AG08395 (cell line): ENCODE measurements around the gene GNAS-AS1.

Experiments
- DNase-seq: peaks from one replicate; pipeline ENCODE4 v3.0.0; 2012; ENCODE audit warnings: mixed read lengths, low spot score

Gene GNAS-AS1

DNA sequence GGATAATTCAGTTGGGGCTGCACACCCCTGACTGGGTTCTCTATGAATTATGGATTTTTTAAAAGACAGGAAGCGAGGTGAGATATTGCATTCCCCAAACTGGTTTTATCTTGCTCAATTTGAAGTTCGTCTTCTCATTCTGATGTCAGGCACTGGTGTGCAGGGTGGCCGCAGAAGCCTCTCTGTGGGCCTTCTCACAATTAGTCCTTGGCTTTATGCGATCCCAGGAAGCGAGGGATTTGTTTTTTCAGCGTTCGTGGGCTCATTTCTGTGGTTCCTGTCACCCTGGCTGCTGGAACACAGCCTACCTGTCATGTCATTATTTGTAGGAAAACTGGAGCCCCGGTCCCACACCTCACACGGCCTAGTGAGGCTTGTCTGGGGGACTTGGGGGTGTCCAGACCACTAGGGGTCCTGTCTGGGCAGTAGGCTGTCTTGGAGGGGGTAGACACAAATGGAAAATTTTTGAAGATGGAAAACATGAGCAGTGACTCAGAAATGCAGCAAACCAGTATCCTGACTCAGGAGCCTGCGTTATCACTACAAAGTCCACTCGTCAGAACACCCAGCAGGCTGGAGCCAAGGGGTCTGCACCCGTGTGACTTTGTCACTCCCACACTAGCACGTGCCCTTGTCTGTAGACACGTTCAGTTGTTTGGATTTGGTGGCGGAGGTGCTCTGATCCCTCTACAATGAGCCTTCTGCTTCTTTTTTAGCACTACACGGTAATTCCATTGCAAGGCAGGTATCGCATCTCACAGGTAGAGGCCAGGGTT lies 42.2 kb downstream of the GNAS-AS1 start:
- no peak for DNase-seq

DNA sequence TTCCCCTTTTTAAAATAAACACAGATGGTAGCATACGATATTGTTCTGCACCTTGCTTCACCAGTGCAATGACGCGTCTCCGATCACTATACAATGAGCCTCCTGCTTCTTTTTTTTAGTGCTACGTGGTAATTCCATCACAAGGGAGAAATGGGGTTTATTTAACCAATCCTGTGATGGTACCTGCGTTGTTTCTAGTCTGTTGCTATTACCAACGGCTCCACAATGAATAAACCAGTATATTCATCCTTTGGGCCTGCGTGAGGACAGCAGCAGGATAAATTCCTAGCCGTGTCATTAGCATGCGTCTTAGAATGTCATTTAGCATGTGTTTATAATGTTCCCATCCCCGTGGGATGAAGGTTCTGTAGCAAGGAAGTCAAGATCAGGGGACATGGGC lies 42.9 kb downstream of the GNAS-AS1 start:
- no peak for DNase-seq

DNA sequence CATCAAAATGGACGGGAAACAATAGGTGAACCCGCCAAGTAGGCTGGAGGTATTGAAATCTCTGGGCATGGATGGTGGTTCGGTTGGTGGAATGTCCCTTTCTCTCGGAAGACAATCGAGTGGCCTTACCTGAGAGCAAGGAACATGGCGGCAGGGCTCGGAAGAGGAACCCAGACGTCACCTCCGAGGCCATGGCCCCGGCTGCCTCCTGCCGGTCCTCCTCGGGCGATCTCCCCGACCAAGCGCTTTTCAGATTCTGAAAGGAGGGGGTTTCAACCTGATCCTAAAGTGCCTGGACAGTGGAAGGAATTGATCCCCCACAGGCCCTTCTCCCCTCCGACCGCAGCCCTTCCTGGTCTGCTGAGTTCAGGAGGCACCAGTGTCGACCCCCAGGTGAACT lies 47.2 kb downstream of the GNAS-AS1 start:
- no peak for DNase-seq

DNA sequence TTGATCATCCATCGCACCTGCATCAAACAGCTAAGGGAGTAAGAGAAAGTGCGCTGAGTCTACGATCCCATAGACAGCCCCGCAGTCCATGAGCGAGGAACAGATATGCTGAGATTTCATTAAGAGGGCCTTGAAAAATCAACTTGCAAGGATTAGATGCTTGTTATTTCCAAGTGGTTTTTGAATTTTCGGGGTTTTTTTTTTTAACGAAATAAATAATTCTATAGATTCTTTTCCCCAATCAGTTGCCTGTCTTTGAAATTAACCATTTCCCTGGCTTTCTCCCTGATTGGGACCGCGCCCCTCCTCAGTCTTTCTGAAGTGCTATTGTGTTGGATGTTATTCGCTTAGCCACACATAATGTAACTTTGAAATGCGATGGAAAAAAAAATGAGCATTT lies 48.6 kb downstream of the GNAS-AS1 start:
- DNase-seq: no peak

DNA sequence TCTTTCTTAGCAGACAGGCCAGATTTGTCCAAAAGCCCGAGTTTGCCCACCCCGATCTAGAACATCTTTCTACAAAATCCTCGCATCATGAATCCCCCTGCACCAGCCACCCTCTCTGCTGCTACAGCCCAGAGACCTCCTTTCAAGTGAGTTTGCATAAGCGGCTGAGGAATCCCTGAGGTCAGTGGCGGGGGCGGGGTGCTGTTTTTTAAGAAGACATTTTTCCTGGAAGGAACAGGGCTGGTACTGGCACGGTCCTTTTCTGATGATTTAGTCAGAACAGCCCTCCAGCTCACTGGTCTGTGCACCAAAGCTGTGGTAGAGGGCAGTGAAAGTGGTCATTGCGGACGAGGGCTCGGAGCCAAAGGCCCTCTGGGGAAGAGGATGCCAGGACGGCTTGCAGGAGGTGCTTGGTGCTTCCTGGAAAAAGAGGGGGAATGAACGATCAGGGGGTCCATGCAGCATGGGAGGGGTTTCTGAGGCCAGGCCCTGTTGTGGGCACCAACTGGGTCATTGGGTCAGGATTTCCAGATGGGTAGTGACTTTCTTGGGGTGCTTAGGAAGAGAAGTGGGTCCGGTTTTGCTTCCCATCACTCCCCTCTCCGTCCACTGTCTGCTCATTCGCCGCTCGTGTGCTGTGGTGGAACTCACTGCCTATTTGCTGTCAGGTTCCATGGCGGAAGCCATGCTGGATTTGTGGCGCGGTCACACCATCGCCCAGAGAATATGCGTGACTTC lies 50.4 kb downstream of the GNAS-AS1 start:
- DNase-seq: no peak

DNA sequence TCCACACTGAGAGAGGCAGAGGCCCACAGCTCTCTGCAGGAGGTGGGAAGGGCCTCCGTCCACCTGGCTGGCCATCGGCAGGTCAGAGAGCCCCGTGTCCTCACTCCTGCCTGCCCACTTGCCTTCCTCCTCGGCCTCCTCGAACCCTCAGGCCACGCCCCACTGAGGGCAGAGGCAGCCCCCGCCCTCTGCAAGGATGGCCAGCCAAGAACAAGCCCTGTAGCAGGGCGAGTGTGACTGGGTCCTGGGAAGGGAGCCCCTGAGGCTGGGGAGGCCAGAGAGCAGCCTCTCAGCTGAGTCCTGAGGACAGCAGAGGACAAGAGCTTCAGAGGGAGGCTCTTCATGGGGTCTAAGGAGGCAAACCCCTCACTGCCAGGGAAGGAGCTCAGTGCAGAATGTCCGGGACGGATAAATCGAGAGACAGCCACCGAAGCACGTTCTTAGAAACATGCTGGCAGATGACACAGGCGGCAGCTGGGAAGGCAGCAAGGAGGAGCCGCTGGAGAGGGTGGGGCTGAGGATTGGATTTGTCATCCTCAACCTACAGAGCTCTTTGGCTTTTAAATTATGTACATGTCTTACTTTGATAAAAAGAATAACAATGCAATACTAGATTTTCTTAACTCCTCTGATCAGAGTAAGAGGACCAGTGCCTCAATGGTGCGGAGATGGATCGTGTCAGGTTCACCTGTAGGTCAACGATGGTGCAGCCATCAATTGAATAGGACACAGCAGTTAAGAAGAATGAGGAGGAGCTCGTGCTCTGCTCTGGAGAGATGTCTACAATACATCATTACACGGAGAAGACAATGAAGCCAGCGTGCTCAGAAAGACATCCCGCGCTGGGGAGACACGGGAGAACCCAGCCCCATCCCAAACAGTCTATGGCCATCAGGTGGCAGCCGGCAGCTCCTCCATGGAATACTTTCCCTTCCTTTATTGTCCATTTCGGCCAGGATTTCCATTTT lies 53.0 kb downstream of the GNAS-AS1 start:
- DNase-seq: no peak

DNA sequence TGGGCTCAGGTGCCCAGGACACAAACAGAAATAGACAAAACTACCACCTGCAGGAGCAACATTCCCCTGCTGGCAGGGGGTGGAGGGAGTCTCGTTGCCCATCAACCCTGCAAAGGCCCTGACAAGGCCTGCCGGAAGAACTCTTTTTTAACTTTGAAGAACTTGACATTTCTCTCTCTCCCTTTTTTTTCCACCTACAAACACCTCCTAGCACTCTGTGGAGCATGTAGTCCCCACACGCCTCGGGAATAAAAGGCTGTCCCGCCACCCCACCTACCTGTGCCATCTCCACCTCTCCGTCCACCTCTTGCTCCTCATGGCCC lies 54.8 kb downstream of the GNAS-AS1 start:
- no peak for DNase-seq

DNA sequence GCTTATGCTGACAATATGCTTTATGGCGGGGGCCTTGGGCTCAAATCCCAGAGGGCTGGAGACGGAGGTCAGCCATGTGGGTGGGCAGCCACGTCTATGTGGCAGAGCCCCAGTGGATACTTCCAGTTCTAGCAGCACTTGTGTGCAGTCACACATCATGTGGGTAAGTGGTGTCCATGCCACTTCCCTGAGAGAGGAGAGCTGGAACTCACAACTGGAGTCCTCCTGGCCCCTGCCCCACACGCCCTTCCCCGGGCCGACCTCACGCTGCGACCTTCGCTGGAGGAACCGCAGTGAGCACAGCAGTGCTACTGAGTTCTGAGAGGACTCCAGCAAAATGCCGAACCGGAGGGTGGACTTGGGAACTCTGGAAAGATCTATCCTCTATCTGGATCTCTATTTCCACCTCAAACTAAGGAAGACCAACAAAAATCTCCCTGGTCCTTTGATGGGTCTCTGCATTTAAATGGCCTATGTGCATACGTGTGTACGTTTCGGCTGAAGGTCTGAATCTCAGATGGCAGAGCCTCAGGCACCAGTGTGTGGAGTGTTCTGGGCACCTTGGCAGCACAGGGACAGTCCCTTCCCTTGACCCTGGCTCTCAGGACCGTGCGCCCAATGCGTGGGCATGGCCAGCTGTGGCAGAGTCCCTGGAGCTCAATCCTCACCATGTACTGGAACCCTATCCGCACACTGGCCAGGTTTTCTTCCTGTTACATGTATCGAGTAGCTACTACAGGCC lies 55.4 kb downstream of the GNAS-AS1 start:
- no peak for DNase-seq

DNA sequence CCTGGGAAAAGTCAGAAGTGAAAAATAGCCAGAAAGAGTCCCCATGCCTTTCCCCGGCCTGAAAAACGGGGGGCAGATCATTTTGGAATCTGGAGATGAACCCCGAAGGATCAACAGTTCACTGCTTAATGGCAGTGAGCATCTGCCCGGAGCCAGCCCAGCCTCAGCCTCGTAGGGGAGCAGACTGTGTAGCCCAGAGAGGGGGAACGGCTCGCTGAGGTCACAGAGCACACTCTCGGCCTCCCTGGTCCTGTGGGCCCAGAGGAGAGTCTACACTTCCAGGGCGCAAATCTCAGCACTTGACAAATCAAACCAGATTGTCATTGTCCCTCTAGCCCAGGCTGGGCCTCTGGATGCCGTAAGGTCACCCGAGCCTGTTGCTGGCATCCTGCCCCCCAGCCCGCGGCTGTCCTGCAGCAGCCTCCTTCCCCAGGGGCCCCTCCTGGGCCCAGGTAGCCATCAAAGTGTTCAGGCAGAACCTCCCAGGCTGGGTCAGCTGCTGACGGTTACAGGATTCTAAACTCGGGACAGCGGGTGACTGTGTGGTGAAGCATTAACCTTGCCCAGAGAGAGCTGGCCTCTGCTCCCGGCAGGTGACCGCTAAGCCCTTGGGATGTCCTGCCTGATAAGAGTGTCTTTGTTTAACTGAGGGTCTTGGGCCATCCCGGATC lies 56.1 kb downstream of the GNAS-AS1 start:
- DNase-seq: no peak

DNA sequence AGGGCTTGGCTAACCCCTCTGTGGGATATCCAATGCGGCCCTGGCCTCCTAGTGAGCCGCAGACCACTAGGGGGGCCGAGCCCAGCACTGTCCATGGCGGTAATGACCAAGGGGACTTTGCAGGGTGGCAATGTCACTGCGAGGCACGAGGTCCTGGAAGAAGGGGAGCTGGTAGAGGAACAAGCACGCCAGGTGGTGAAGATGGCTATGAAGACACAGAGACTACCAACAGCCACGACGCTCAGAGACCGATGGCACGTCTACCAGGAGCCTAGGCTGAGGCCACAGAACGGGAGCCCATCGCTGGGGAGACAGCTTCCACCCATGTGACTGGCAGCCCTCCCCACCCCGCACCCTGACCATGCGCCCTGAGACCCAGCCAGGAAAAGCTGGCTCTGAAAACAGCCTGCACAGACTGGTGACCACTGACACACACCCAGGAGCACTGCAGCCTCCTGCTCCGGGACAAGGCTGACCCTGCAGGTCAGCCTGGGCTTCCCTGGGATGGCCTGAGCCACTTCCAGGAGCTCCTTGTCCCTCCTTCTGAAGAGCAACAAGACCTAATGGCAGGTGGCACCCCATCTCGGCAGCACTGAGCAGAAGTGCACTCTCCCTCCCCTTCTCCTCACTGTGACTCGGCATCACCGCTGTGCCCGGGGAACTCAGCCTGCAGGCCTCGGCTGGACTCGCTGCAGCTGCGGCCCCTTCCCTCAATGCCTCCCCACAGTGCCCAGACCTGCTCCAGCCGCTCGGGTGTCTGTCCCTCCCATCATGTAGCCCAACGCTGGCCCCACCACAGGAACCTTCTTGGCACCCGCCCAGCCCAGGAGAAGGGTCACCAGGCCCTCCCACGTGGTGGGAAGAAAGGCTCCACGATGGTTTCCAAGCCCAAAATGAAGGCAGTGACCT lies 56.9 kb downstream of the GNAS-AS1 start:
- DNase-seq: no peak

DNA sequence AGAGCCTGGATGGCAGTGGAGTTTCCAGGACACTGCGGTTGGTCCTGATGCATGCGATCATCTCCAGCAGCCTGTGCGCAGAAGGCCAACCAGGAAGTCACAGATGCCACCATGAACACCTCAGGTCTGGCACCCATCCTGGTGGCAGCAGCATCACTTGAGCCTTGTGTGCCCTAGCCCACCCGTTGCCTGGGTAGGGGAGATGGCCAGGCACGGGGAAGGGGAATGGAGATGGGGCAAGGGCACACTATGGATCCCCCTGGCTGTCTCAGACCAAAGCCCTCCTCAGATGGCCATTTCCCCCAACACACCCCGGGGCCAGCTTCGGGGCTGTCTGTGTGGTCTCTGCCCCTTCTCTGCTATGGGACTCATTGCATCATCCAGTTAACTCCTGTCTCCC lies 58.3 kb downstream of the GNAS-AS1 start:
- no peak for DNase-seq

DNA sequence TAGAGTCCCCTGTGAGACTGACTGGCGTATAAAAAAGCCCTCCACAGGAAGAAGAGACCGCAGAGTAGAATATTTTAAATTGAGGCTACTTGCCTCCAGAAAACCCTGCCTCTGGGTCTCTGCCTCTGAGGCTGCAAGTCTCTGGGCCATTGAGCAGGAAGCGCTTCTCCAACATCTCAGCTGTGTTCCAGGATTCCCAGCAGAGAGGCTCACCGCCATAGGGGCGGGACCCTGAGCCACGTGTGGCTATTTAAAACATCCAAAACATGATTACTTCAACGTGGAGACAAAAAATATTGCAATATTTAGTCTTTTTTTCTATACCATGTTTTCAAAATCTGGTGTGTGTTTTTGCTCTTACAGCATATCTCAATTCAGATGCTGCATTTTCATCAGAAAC lies 59.4 kb downstream of the GNAS-AS1 start:
- DNase-seq: no peak

DNA sequence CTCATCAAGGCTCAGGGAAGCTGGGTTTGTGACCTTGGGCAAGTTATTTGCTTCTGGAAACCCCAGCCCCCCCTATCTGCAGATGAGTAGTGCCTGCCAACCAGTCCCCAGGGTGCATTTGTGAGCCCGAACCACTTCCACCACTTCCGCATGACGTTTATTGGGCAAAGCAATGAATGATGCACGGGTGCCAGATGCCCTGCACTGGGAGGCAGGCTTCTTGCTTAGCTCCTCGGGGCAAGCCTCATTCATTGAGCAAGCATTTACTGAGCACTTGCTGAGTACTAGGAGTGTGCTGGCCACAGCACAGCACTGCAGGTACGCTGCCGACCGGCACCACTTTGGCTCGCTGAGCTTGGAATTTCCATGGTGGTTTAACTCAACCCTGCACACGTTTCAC lies 60.2 kb downstream of the GNAS-AS1 start:
- no peak for DNase-seq

DNA sequence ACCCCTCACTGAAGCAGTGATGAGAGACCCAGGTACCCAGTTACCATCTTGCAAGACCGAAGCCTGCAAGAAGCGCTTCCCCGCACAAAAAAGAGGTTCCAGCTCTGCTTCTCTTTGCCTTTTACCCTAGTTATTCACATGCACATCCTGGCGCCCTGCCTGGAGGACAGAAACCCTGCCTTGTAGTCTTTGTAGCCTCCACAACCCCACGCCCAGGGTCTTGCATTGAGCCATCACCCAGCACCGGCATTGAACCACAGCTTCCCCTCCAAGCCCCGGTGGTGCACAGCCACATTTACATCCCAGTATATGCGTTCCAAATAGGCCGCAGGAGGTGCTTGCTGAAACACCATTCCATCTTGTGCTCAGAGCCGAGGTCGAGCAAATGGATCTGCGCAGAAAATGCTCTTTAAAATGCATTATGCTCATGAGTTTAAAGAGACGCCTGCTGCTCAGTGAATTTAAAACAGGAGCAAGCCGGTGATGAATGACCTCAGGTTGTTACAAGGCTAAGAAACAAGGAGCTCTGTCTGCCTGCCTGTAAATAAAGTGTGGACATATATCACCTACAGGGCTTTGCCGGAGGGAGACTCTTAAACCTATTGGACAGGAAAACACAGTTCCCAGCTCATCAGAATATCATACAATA lies 61.7 kb downstream of the GNAS-AS1 start:
- DNase-seq: no peak

DNA sequence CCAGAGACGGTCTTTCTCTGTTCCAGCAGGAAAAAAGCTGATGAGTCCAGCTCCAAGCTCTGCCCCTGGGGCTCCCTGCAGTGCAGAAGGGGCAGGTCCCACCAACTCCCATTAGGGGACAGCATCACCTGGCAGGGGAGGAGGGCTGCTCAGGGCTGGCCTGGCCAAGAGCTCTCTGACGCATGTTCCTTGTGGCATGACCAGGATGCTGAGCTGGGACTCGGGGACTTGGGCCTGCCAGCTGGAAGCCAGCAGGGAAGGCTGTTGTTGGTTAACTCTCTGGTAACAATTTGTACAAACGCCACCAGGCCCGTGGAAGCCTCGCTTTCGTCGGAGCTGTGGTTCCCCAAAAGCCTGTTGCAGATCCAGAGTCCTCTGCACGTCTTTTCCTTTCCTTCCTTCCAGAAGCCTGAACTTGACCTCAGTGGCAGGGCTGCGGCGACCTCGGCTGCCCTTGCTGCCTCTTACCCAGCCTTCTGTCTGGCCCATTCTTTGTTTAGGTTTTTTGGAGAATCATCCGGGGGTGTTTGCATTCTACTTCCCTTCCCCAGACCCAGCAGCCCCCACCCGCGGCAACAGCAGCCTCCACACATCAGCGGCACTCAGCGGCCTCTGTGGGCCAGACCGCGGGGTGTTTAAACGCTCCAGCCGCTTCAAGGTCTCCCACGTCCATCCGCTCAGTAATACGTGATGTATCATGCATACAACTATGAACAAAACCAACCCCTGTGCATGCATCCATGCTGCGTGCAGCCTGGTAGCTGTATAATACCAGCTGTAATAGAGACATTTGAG lies 63.3 kb downstream of the GNAS-AS1 start:
- no peak for DNase-seq

DNA sequence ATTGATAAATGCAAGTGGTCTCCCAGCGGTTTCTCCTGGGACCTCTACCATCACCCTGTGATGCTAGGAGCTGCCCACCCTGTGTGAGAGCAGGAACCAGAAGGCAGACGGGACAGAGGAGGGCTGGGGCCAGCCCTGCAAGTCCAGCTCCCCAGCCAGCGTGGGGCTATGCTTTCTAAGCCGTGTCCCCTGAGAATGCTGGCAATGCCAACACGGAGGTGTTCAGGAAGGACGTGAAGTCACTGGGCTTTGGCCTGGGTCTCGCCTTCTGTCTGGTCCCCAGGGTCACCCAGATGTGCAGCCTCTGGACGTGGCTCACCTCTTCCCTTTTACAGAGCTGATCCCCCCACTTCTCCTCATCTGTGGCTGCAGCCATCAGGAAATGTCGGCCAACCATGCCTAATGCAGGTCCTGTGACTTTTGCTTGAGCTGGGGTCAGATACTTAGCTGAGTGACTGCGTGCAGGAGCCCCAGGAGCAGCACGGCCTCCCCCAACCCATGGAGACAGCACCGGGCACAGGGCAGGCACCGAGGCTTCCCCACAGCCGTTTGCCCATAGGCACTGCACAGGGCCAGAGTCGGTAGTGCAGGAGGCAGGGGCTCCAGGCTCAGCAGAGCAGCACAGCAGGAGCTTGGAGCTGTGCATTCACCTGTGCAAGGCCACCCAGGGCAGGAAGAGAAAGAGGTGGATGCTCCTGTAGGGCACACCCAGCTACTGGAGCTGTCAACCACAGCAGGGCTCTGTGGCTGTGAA lies 66.2 kb downstream of the GNAS-AS1 start:
- no peak for DNase-seq

DNA sequence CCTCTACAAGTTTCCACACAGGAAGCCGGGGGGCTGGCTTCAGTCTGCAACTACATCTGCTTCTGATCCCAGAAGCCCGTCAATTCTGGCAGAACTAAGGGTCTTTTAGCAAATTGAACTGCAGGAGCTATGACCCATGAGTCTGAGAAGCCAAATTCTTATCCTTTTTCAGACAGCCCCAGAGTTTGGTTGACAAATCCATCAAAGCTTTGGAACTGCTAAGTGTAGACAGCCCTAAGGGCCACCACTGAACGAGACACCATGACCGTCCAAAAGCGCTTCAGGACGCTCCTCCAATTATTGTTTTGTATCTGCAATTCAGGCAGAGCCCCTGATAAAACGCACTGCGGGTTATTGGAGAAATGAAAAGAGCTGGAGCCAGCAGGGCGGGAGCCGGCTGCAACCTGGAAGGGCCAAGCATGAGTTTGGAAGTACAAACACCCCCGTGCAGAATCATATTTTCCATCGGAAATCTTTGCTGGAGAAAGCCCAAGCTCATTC lies 67.1 kb downstream of the GNAS-AS1 start:
- DNase-seq: no peak

DNA sequence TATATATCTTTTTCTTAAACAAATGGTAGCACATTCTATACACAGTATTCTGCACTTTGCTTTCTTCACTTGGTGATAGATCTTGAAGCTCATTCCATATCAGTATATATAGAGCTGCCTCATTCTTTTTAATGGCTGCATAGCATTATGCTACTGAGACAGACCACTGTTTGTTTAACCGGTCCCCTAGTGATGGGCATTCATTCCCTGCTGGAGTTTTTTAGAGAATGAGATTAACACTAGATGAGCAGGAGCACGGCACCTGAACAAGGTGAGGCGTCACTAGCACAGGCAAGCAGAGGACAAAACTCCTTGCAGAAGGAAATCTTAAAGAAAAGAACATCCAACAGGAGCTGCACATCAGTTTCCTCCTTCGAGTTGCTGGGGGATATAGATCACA lies 69.6 kb downstream of the GNAS-AS1 start:
- no peak for DNase-seq
